Measurements from ENCODE around the gene PRLH.
"Not testable (repeated sequence)": the region's sequence is repeated elsewhere in the genome, so short reads cannot be mapped to it uniquely, and the experiment has no call there.

The PRLH gene

GRCh38 chr2:237577956-237578870 is 11.8 kb downstream of the PRLH start:
- FAIRE-seq (no peak), DNase-seq (ENCODE audit: insufficient read length, low spot score) (no peak)

- DNase-seq (ENCODE audit: insufficient read length, low spot score) = no peak
These were observed 15.0 kb downstream of the PRLH start for GRCh38 chr2:237581326-237581725.

GRCh38 chr2:237581751-237582746 is 15.7 kb downstream of the PRLH start:
- DNase-seq (ENCODE audit: insufficient read length, low spot score) (peak; percentile 46), FAIRE-seq (peak; percentile 74)

More at GRCh38 chr2:237581326-237581725, 15.0 kb downstream of the PRLH start:
- FAIRE-seq = no peak

GRCh38 chr2:237583385-237584295 is 17.3 kb downstream of the PRLH start:
- no peak for DNase-seq (ENCODE audit: insufficient read length, low spot score)
- FAIRE-seq = no peak

GRCh38 chr2:237585590-237586221 is 19.3 kb downstream of the PRLH start:
- DNase-seq (ENCODE audit: insufficient read length, low spot score) (no peak), FAIRE-seq (no peak)

GRCh38 chr2:237588044-237588696 is 21.8 kb downstream of the PRLH start:
- no peak for DNase-seq (ENCODE audit: insufficient read length, low spot score)
- FAIRE-seq = no peak

- FAIRE-seq (peak; percentile 57), DNase-seq (ENCODE audit: insufficient read length, low spot score) (no peak)
These were observed 24.1 kb downstream of the PRLH start, which contains the start of gene RAB17 for GRCh38 chr2:237590272-237591140. Gene RAB17 (minus strand): TSS chr2:237590734. CDS start chr2:237586154, 4,580 bp downstream.

- no peak for FAIRE-seq
- DNase-seq (ENCODE audit: insufficient read length, low spot score) = no peak
These were observed 24.9 kb downstream of the PRLH start for GRCh38 chr2:237591141-237591881.

- DNase-seq (ENCODE audit: insufficient read length, low spot score) = no peak
- no peak for FAIRE-seq
These were observed 26.1 kb downstream of the PRLH start for GRCh38 chr2:237592425-237592980.

- FAIRE-seq = no peak
- DNase-seq (ENCODE audit: insufficient read length, low spot score) = no peak
These were observed 26.7 kb downstream of the PRLH start for GRCh38 chr2:237593036-237593435.

GRCh38 chr2:237593596-237594320 is 27.4 kb downstream of the PRLH start:
- DNase-seq (ENCODE audit: insufficient read length, low spot score) (no peak), FAIRE-seq (no peak)

GRCh38 chr2:237594514-237594871 is 28.1 kb downstream of the PRLH start:
- no peak for DNase-seq (ENCODE audit: insufficient read length, low spot score)
- no peak for FAIRE-seq

GRCh38 chr2:237595829-237596519 is 29.6 kb downstream of the PRLH start:
- FAIRE-seq = not testable (repeated sequence)

GRCh38 chr2:237596520-237597195 is 30.3 kb downstream of the PRLH start:
- DNase-seq (ENCODE audit: insufficient read length, low spot score) (no peak), FAIRE-seq (no peak)

More at GRCh38 chr2:237595829-237596519, 29.6 kb downstream of the PRLH start:
- DNase-seq (ENCODE audit: insufficient read length, low spot score) = not testable (repeated sequence)
